Uterus (tissue), 2 donors: ENCODE data around the gene KRT74.

Source experiments
- CTCF ChIP-seq, 4 experiments: fragments of 200-600 bp in 2 of 4; fragments of 450-650 bp in 2 of 4; sonication (generic) in 2 of 4; IDR thresholded peaks; one replicate each; pipeline ENCODE4 v1.5.1; 2016 to 2019; ENCODE audit warnings: antibody characterized with exemption in 4 of 4, mild to moderate bottlenecking in 2 of 4, moderate library complexity in 1 of 4
- POLR2A ChIP-seq, 2 donors: fragments of 450-650 bp; IDR thresholded peaks; one replicate each; pipeline ENCODE4 v1.6.1; 2016; ENCODE audit warnings: antibody characterized with exemption in 2 of 2, mild to moderate bottlenecking in 1 of 2, moderate library complexity in 1 of 2

DNA sequence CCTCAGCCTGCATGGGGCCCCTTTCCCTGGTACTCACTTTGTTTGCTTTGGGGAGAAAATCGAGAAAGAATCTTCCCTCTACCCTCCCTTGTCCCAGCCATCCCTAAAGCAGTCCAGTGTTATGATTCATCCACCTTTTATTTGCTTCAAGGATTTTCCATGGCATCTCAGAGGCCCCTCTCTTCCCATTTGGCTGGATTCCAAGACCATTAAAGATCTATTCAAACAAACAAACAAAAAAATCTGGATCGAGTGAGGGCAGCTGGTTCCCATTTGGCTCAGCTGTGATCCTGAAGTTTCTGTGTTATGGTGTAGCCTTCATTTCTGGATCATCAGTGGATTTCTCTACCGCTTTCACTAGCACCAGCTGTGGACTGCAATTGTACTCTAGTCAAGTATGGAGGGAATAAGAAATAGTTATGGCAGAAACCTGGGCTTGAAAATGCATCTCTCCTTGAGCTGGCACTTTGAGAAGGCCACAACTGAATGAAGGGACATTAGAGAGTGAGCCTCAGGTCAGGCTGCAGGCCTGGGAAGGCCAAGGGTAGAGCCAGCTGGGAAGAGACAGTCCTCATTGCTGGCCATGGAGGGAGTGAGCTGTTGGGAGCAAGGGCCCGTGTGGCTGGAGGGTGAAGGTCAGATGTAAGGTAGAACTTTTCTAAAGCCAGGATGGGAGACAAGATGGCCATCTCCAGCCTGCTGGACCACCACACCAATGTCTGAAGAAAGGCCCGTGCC lies 34.4 kb downstream of the KRT74 start:
- TF ChIP-seq POLR2A (IDR thresholded peaks at IDR 0.05) (no peak), CTCF (IDR thresholded peaks at IDR 0.05) (no peak)
